Measurements from ENCODE around the gene RYK. TPM values are rescaled to one million over a fixed set of nuclear protein-coding genes. Genes with fewer than 3 reads are reported as not detected.

RYK gene
- total and polyA plus RNA-seq, 3 donors from 2014 or later: 82.6 to 120 (median 112) TPM

DNA sequence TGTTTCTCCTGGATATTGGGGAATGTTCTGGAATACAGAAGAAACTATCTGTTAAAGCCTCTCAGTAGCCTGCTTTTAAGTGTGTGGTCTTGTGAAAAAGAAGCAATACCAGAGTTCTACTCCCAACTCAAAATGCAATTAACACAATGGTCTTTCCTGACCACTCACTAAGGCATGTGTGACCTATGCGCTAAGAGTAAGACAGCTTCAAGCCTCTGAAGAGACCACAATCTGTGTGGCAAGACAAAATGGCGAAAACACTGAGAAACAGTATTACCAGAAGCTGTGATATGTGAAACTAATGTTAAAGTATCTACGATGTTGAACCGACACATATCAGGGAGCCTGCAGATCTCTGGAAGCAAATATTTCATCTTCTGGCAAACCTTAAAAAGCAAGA is 33.8 kb downstream of the RYK start:
- intact Hi-C loops (cut with DNase I; ENCODE audit: low total_unique reads): loop anchor here (10.0 kb wide), 2 partner anchors 88 to 258 kb away; no protein-coding TSS in a partner anchor
- Histone ChIP-seq H3K36me3 (ENCODE audit: low read depth, missing control alignments) (no peaks in the 10 kb centered on the region), H3K4me3 (no peak overlapping the region), H3K4me1 (no peaks in the 10 kb centered on the region), H3K27me3 (no peaks in the 10 kb centered on the region), H3K27ac (no peak overlapping the region), H3K9me3 (no peaks in the 10 kb centered on the region)
- no peak for TF ChIP-seq POLR2A (IDR thresholded peaks at IDR 0.05)
- TF ChIP-seq, protein P1, sequence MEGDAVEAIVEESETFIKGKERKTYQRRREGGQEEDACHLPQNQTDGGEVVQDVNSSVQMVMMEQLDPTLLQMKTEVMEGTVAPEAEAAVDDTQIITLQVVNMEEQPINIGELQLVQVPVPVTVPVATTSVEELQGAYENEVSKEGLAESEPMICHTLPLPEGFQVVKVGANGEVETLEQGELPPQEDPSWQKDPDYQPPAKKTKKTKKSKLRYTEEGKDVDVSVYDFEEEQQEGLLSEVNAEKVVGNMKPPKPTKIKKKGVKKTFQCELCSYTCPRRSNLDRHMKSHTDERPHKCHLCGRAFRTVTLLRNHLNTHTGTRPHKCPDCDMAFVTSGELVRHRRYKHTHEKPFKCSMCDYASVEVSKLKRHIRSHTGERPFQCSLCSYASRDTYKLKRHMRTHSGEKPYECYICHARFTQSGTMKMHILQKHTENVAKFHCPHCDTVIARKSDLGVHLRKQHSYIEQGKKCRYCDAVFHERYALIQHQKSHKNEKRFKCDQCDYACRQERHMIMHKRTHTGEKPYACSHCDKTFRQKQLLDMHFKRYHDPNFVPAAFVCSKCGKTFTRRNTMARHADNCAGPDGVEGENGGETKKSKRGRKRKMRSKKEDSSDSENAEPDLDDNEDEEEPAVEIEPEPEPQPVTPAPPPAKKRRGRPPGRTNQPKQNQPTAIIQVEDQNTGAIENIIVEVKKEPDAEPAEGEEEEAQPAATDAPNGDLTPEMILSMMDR (IDR thresholded peaks at IDR 0.05): no peak
- no peak for DNase-seq
- WGBS, 2 donors: 84 to 87% methylated on average over 4 of the region's 4 CpGs

DNA sequence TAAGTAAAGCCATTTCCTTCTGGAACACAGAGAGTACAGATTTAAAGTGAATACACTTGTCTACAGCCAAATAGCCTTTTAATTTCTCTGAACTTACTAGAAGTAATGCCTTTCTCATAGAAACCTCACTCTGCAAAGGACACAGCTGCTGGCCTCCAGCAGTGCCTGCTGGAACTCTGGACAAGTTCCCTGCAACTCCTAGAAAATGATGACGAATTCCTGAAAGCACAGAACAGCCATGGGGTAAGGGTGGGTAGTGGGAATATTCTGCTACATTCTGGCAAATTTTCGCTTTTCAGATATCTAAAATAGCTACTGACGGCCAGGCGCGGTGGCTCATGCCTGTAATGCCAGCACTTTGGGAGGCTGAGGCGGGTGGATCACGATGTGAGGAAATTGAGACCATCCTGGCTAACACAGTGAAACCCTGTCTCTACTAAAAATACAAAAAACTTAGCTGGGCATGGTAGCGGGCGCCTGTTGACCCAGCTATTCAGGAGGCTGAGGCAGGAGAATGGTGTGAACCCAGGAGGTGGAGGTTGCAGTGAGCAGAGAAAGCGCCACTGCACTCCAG is 34.4 kb downstream of the RYK start:
- Histone ChIP-seq H3K36me3 (ENCODE audit: low read depth, missing control alignments) (no peaks in the 10 kb centered on the region), H3K4me1 (no peaks in the 10 kb centered on the region), H3K27me3 (no peaks in the 10 kb centered on the region), H3K9me3 (no peaks in the 10 kb centered on the region), H3K27ac (no peak overlapping the region), H3K4me3 (no peak overlapping the region)
- intact Hi-C loops (cut with DNase I; ENCODE audit: low total_unique reads): loop anchor here (10.0 kb wide), 2 partner anchors 89 to 259 kb away; no protein-coding TSS in a partner anchor
- 62 to 64% methylated on average over 10 of the region's 10 CpGs for WGBS, 2 donors
- TF ChIP-seq, protein P1 (IDR thresholded peaks at IDR 0.05): no peak
- no peak for TF ChIP-seq POLR2A (IDR thresholded peaks at IDR 0.05)
- DNase-seq: peak; percentile 32

DNA sequence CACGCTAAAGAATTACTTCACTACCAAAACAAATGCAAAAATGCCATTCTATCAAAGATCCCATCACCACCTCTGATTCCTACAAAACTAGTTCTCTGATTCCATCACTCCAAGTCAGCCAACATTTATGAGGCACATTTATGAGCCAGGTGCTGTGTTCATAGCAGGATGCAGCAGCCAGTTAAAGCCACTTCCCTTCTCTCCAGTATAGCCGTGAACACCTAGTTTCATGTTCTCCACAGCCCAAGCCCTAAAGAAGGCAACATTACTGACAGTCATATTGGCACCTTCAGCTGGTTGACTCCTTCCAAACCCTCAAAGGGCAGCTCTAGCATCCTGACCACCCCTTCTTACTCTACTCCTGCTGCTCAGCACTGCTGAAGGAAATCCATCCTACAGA is 36.4 kb downstream of the RYK start:
- Histone ChIP-seq H3K4me1 (no peaks in the 10 kb centered on the region), H3K27me3 (no peaks in the 10 kb centered on the region), H3K4me3 (no peak overlapping the region), H3K36me3 (ENCODE audit: low read depth, missing control alignments) (no peaks in the 10 kb centered on the region), H3K9me3 (no peaks in the 10 kb centered on the region), H3K27ac (no peak overlapping the region)
- 90 to 96% methylated on average over 2 of the region's 2 CpGs for WGBS, 2 donors
- no peak for DNase-seq
- TF ChIP-seq POLR2A (IDR thresholded peaks at IDR 0.05): no peak
- intact Hi-C loops (cut with DNase I; ENCODE audit: low total_unique reads): loop anchor here (5.0 to 10.0 kb wide), 3 partner anchors 91 to 282 kb away; no protein-coding TSS in a partner anchor

DNA sequence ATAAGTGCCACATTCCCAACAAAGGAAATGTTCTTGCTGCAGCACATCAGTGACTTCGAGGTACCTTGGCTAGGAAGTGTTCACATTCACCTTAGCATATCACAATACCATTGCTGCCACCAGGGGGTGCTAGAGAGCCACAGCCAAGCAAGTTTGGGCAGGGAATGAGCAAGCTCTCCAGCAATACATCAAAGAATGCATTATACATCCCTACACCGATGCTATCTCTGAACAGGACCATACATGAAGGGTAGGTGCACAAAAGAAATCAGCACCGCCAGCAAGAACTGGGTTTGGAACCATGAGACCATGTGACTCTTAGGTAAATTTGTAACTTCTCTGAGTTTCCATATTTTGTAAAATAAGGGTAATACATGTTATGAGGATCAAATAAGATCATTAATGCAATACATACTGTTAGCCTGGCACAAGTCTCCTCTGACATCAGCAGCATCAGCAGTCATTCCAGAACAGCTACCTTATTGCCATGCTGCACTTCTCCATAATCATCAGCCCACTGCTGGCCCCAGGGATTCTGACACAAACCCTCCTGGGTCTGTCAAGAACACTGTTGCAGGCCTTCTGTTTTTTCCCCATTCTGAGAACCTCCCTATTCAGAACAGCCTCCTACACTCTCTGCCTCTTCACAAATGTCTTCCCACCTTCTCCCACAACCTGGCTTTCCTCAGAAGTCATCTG is 37.5 kb downstream of the RYK start:
- H3K4me3 ChIP-seq: no peak overlapping the region
- H3K4me1 ChIP-seq: no peaks in the 10 kb centered on the region
- H3K9me3 ChIP-seq: no peaks in the 10 kb centered on the region
- H3K27ac ChIP-seq: no peak overlapping the region
- intact Hi-C loops (cut with DNase I; ENCODE audit: low total_unique reads): loop anchor here (5.0 to 10.0 kb wide), 3 partner anchors 92 to 281 kb away; no protein-coding TSS in a partner anchor
- no peaks in the 10 kb centered on the region for H3K36me3 ChIP-seq (ENCODE audit: low read depth, missing control alignments)
- no peak for TF ChIP-seq POLR2A (IDR thresholded peaks at IDR 0.05)
- TF ChIP-seq, protein P1 (IDR thresholded peaks at IDR 0.05): peak; percentile 91 to 99 (median 94)
- no peaks in the 10 kb centered on the region for H3K27me3 ChIP-seq
- 42 to 49% methylated on average over 3 of the region's 3 CpGs for WGBS, 2 donors
- DNase-seq: peak; percentile 89

DNA sequence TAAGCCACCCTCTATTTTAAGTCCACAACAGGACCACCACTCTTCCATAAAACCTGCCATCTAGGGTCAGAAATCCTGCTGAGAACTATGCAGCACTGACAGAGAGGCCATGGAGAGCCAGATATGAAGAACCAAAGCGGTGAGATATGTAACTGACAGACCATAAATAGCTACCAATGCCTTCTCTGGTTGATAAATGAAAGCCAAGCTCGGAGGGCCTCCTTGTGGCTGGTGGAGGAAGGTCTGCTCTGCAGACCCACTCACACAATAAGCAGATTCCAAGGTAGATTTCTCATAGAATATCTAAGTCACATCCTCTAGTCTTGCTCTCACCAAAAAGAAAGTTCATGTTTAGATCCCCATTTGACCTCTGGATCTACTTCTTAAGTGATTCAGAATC is 38.9 kb downstream of the RYK start:
- 48 to 55% methylated on average over 2 of the region's 2 CpGs for WGBS, 2 donors
- no peaks in the 10 kb centered on the region for H3K36me3 ChIP-seq (ENCODE audit: low read depth, missing control alignments)
- intact Hi-C loops (cut with DNase I; ENCODE audit: low total_unique reads): loop anchor here (5.0 to 10.0 kb wide), 3 partner anchors 93 to 279 kb away; no protein-coding TSS in a partner anchor
- no peaks in the 10 kb centered on the region for H3K27me3 ChIP-seq
- H3K9me3 ChIP-seq: no peaks in the 10 kb centered on the region
- no peak overlapping the region for H3K27ac ChIP-seq
- peak; percentile 54 for DNase-seq
- no peaks in the 10 kb centered on the region for H3K4me1 ChIP-seq
- TF ChIP-seq, protein P1 (IDR thresholded peaks at IDR 0.05): peak; percentile 36 to 57 (median 49)
- TF ChIP-seq POLR2A (IDR thresholded peaks at IDR 0.05): no peak
- no peak overlapping the region for H3K4me3 ChIP-seq

Data from testis (tissue), 3 donors.